ENCODE data around the gene CCNB1IP1. TPM values are rescaled to one million over a fixed set of nuclear protein-coding genes. Genes with fewer than 3 reads are reported as not detected.
A peak's percentile ranks its signal among the peaks of the same experiment; 100 is the strongest.
"Not testable (repeated sequence)": the region's sequence is repeated elsewhere in the genome, so short reads cannot be mapped to it uniquely, and the experiment has no call there.

Gene CCNB1IP1
- total RNA-seq, 3 donors from 2014 or later: 28.9 to 38.0 (median 33.0) TPM

DNA sequence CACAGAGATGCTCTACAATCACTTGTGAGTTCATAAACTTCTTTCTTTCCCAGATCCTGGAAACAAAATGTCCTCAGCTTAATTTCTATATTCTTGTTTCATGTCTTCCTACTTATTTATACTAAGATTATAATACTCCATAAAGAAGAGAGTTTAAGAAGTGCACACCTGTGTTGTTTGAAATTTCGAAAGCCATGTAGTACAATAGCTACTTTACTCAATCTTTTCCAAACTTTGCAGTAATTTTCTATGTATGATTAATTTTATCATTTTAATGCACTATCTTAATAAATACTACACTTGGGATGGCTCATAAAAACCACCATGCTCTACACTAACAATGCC is 27.0 kb downstream of the CCNB1IP1 start:
- no peak for ATAC-seq
- H3K4me1 Mint-ChIP-seq (ENCODE audit: low read depth): peaks cover 30% of the 10 kb centered on the region
- H3K27me3 Mint-ChIP-seq (ENCODE audit: low read depth): no peaks in the 10 kb centered on the region

DNA sequence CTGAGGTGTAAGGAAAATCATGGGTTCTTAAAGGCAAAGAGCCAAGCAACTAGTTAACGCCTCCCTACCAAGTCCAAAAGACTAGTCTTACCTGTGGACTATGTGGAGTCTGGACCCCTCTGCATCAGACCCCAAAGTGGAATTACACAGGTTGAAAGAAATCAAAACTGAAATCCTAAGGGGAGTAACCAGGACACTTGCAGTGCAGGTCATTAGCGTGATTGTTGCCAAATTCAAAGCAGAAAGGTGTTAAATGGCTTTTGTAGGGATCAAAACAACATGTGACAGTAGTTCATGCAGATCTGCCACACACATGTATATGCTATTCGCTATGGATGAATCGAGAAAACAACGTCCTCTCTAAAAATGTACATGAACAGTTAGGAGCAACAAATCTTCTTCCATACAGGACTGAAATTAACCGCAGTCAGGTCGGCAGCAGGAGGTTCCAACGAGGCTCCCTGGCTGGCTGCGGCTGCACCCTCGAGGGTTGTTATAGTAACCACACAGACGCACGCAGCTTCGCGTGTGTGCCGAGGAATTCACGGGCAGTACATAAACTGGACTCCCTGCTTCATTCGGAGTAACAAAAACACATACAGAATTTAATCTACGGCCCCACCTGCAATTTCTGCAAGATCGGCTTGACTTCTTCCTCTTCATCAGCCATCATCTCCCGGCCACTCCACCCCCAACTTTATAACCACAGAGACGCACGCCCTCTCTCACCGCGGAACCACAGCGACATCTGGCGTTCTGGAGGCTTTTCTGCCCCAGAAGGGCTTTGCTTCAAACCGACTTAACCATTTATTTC is 27.6 kb downstream of the CCNB1IP1 start, which contains the start of gene TTC5:
Gene TTC5, minus strand, starts transcription at position 687 of the 814 bp plus-strand sequence. Its CDS starts 14 bp downstream, at position 673.
- Mint-ChIP-seq H3K4me3 (peak within 1 kb of the TSS; percentile 90), H3K36me3 (ENCODE audit: insufficient read depth) (peaks cover 20% of the 10 kb centered on the region), H3K9me3 (no peaks in the 10 kb centered on the region), H3K27me3 (ENCODE audit: low read depth) (no peaks in the 10 kb centered on the region), H3K4me1 (ENCODE audit: low read depth) (peaks cover 31% of the 10 kb centered on the region)
- peak; percentile 99 for ATAC-seq
- peak; percentile 87 for DNase-seq

More for the DNA sequence above, 27.0 kb downstream of the CCNB1IP1 start:
- Mint-ChIP-seq H3K36me3 (ENCODE audit: insufficient read depth) (peaks cover 15% of the 10 kb centered on the region), H3K4me3 (peak overlapping the region; percentile 90), H3K9me3 (no peaks in the 10 kb centered on the region)
- DNase-seq: no peak

DNA sequence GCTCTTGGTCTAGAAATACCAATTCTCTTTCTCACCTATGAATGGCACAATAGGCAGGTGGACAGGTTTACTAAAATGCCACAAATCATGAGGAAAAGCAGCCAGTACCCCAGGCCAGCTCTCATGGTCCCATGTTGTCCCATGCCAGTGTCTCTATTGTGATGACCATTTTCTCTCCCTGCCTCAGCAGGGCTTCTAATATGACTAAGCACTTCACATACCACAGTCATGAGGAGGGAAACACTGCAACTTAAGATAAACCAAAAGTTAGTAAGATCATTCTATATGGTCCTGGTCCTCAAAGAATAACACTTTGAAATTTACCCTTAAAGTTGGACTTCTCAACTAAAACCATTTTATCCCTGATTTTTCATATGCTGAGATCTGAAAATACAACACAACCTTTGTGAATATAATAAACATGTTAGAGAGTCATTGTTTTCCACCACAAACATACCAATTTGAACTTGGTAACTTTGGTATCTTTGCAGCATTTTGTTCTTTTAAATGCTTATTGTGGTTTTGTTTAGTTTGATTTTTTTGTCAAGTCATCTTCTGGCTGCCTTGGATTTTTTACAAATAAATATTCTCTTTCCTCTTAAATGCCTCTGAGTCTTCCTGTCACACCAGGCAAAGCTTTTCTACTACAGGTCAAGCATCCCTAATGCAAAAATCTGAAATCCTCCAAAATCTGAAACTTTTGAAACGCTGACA is 30.9 kb downstream of the CCNB1IP1 start:
- Mint-ChIP-seq H3K4me3 (no peak overlapping the region), H3K4me1 (ENCODE audit: low read depth) (peaks cover 31% of the 10 kb centered on the region), H3K9me3 (no peaks in the 10 kb centered on the region), H3K36me3 (ENCODE audit: insufficient read depth) (peaks cover 35% of the 10 kb centered on the region), H3K27me3 (ENCODE audit: low read depth) (no peaks in the 10 kb centered on the region)
- no peak for DNase-seq
- ATAC-seq: no peak

DNA sequence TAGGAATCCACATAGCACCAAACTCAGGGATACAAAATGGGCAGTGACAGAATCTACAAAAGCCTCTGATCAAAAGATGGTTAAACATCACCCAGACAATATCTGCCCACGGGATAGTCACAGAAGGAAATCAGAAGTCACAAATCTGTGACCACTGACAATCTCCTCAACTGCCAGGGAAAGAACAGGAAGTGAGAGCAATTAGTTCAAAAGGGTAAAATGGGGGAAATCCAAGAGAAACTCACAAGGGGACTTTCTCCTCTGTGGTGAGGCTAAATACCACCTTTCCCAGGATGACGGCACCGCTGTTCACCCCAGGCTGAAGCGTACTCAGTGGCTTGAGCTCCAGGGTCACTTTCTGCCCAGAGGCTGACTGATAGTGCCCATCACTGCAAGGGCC is 38.0 kb downstream of the CCNB1IP1 start:
- no peaks in the 10 kb centered on the region for H3K27me3 Mint-ChIP-seq (ENCODE audit: low read depth)
- DNase-seq (no peak), ATAC-seq (no peak)
- H3K4me1 Mint-ChIP-seq (ENCODE audit: low read depth): no peaks in the 10 kb centered on the region
- H3K4me3 Mint-ChIP-seq: no peak overlapping the region
- no peaks in the 10 kb centered on the region for H3K9me3 Mint-ChIP-seq
- peaks cover 48% of the 10 kb centered on the region for H3K36me3 Mint-ChIP-seq (ENCODE audit: insufficient read depth)

DNA sequence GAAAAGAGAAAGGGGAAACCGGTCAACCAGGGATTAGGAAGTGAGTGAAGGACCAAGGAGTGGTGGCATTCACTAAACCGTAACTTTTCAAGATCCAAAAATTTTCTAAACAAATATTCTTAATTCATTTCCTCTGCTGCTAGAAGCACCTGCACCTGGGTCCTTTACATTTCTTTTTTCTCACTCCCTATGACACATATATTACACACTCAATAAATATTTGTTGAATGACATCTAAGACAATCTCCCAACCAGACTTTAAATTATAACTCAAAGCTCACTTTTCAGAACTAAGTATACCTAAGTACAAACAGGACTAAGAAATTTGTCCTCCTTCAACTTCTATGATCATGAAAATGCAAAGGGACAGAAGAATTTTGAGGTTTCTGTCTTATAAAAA is 38.4 kb downstream of the CCNB1IP1 start:
- H3K27me3 Mint-ChIP-seq (ENCODE audit: low read depth): no peaks in the 10 kb centered on the region
- ATAC-seq (no peak), DNase-seq (no peak)
- H3K4me3 Mint-ChIP-seq: no peak overlapping the region
- peaks cover 50% of the 10 kb centered on the region for H3K36me3 Mint-ChIP-seq (ENCODE audit: insufficient read depth)
- no peaks in the 10 kb centered on the region for H3K4me1 Mint-ChIP-seq (ENCODE audit: low read depth)
- H3K9me3 Mint-ChIP-seq: no peaks in the 10 kb centered on the region

DNA sequence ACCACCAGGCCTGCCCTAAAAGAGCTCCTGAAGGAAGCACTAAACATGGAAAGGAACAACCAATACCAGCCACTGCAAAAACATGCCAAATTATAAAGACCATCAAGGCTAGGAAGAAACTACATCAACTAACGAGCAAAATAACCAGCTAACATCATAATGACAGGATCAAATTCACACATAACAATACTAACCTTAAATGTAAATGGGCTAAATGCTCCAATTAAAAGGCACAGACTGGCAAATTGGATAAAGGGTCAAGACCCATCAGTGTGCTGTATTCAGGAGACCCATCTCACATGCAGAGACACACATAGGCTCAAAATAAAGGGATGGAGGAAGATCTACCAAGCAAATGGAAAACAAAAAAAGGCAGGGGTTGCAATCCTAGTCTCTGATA is 51.1 kb downstream of the CCNB1IP1 start:
- not testable (repeated sequence) for H3K9me3 Mint-ChIP-seq; DNase-seq; ATAC-seq; H3K27me3 Mint-ChIP-seq (ENCODE audit: low read depth); H3K4me3 Mint-ChIP-seq
- H3K4me1 Mint-ChIP-seq (ENCODE audit: low read depth): peaks cover 26% of the 10 kb centered on the region
- peaks cover 62% of the 10 kb centered on the region for H3K36me3 Mint-ChIP-seq (ENCODE audit: insufficient read depth)

DNA sequence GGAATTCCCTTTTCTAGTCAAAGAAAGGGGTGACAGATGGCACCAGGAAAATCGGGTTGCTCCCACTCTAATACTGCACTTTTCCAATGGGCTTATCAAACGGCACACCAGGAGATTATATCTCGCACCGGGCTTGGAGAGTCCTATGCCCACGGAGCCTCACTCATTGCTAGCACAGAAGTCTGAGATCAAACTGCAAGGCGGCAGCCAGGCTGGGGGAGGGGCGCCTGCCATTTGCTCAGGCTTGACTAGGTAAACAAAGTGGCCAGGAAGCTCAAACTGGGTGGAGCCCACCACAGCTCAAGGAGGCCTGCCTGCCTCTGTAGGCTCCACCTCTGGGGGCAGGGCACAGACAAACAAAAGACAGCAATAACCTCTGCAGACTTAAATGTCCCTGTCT is 52.8 kb downstream of the CCNB1IP1 start:
- H3K9me3 Mint-ChIP-seq; DNase-seq; H3K27me3 Mint-ChIP-seq (ENCODE audit: low read depth); ATAC-seq; H3K4me3 Mint-ChIP-seq: not testable (repeated sequence)
- peaks cover 26% of the 10 kb centered on the region for H3K4me1 Mint-ChIP-seq (ENCODE audit: low read depth)
- H3K36me3 Mint-ChIP-seq (ENCODE audit: insufficient read depth): peaks cover 55% of the 10 kb centered on the region

DNA sequence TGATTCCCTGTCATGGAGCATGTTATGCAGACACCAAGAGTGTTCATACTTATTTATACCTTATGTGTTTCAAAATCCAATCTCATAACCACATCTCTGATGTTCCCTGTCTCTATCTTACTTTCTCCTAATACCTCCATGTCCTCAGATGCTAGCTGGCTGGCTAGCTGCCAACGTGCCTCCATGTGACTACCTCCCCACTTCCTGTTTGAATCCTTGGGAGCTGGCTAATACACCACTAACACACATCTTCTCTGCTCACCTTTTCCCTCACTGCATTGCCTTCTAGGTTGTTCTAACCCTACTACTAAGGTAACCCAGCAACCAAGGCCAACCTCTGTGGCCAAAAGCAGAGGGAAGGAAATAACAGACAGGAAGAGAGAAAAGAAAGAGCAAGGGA is 54.7 kb downstream of the CCNB1IP1 start:
- DNase-seq: no peak
- H3K4me1 Mint-ChIP-seq (ENCODE audit: low read depth): peaks cover 26% of the 10 kb centered on the region
- H3K36me3 Mint-ChIP-seq (ENCODE audit: insufficient read depth): peaks cover 58% of the 10 kb centered on the region
- no peak overlapping the region for H3K4me3 Mint-ChIP-seq
- ATAC-seq: no peak
- no peaks in the 10 kb centered on the region for H3K27me3 Mint-ChIP-seq (ENCODE audit: low read depth)
- H3K9me3 Mint-ChIP-seq: peaks cover 18% of the 10 kb centered on the region

DNA sequence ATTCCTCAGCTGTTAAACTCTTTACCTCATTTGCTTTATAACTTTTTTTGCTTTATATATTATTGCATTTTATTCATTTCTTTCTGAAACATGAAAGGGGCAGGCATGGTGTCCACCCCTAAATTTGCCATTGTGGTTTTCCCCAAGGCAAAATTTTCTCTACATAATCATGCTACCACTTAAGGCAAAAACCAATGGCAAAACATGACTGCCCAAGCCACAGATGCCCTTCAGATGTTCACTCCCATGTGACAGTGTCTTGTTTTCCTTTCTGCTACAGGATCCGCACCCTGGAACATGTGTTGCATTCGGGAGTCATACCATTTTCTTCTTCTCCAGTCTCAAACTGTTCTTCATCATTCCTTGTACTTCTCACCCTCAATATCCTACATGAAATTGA is 55.7 kb downstream of the CCNB1IP1 start:
- no peak overlapping the region for H3K4me3 Mint-ChIP-seq
- no peaks in the 10 kb centered on the region for H3K27me3 Mint-ChIP-seq (ENCODE audit: low read depth)
- H3K36me3 Mint-ChIP-seq (ENCODE audit: insufficient read depth): peaks cover 52% of the 10 kb centered on the region
- ATAC-seq: no peak
- peaks cover 24% of the 10 kb centered on the region for H3K4me1 Mint-ChIP-seq (ENCODE audit: low read depth)
- H3K9me3 Mint-ChIP-seq: peaks cover 26% of the 10 kb centered on the region
- DNase-seq: no peak

DNA sequence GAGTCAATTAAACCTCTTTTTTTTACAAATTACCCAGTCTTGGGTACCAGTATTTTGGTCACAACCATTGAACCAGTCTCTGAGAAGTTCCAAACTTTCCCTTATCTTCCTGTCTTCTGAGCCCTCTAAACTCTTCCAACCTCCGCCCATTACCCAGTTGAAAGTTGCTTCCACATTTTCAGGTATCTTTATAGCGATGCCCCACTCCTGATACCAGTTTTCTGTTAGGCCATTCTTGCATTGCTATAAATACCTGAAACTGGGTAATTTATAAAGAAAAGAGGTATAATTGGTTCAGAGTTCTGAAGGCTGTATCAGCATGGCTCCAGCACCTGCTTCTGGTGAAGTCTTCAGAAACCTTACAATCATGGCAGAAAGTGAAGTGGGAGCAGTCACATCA is 59.0 kb downstream of the CCNB1IP1 start:
- peaks cover 41% of the 10 kb centered on the region for H3K36me3 Mint-ChIP-seq (ENCODE audit: insufficient read depth)
- ATAC-seq (no peak), DNase-seq (no peak)
- H3K9me3 Mint-ChIP-seq: peaks cover 37% of the 10 kb centered on the region
- no peaks in the 10 kb centered on the region for H3K27me3 Mint-ChIP-seq (ENCODE audit: low read depth)
- H3K4me1 Mint-ChIP-seq (ENCODE audit: low read depth): peaks cover 6% of the 10 kb centered on the region
- no peak overlapping the region for H3K4me3 Mint-ChIP-seq

DNA sequence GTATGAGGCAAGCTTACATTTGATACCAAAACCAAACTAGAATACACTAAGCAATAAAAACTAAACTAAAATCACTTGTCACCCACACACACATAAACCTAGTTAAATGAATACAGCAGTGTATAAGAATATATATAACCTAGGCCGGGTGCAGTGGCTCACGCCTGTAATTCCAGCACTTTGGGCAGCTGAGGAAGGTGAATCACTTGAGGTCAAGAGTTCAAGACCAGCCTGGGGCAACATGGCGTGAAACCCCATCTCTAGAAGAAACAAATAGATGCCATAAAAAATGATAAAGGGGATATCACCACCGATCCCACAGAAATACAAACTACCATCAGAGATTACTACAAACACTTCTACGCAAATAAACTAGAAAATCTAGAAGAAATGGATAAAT is 68.7 kb downstream of the CCNB1IP1 start:
- H3K27me3 Mint-ChIP-seq (ENCODE audit: low read depth); H3K9me3 Mint-ChIP-seq; H3K4me3 Mint-ChIP-seq; H3K4me1 Mint-ChIP-seq (ENCODE audit: low read depth); ATAC-seq; DNase-seq: not testable (repeated sequence)
- H3K36me3 Mint-ChIP-seq (ENCODE audit: insufficient read depth): peaks cover 19% of the 10 kb centered on the region

DNA sequence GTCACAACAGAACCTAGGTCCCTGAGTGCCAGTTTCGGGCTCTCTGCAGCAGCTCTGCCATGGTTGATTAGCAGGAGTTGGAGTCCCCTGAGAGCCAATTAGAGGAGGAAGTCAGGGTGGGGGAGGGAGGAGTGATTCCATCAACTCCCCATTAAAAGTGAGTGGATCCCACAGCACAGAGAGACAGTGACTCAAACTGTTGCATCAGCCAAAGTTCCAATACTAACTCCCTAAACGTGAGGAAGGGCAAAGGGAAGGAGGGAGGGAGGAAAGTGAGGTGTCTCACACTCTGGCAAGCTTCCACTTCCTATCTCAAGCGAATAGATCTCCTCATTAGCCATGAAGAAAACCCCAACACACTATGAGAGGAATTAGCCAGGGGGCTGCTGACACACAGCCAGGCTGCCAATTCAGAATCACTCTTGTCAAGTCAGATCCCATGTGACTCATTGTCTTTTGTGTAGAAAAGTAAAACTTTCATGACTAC is 70.4 kb downstream of the CCNB1IP1 start:
- ATAC-seq (no peak), DNase-seq (no peak)
- H3K4me1 Mint-ChIP-seq (ENCODE audit: low read depth): no peaks in the 10 kb centered on the region
- H3K27me3 Mint-ChIP-seq (ENCODE audit: low read depth): no peaks in the 10 kb centered on the region
- H3K36me3 Mint-ChIP-seq (ENCODE audit: insufficient read depth): peaks cover 16% of the 10 kb centered on the region
- H3K4me3 Mint-ChIP-seq: no peak overlapping the region
- no peaks in the 10 kb centered on the region for H3K9me3 Mint-ChIP-seq

All from activated T-cell treated with anti-CD3 and anti-CD28 coated beads, Interleukin-2, amount 50 U/mL, for 4 hours (primary cell).